HG02759 (cell line): ENCODE results near the gene RPUSD1.

Experiments
- ATAC-seq: cut with Tn5 transposase; IDR thresholded peaks from one replicate; pipeline ENCODE4 v1.9.1; 2021; ENCODE audit warnings: mild to moderate bottlenecking, moderate library complexity; ENCODE audit not compliant: unreplicated experiment

The RPUSD1 gene

DNA sequence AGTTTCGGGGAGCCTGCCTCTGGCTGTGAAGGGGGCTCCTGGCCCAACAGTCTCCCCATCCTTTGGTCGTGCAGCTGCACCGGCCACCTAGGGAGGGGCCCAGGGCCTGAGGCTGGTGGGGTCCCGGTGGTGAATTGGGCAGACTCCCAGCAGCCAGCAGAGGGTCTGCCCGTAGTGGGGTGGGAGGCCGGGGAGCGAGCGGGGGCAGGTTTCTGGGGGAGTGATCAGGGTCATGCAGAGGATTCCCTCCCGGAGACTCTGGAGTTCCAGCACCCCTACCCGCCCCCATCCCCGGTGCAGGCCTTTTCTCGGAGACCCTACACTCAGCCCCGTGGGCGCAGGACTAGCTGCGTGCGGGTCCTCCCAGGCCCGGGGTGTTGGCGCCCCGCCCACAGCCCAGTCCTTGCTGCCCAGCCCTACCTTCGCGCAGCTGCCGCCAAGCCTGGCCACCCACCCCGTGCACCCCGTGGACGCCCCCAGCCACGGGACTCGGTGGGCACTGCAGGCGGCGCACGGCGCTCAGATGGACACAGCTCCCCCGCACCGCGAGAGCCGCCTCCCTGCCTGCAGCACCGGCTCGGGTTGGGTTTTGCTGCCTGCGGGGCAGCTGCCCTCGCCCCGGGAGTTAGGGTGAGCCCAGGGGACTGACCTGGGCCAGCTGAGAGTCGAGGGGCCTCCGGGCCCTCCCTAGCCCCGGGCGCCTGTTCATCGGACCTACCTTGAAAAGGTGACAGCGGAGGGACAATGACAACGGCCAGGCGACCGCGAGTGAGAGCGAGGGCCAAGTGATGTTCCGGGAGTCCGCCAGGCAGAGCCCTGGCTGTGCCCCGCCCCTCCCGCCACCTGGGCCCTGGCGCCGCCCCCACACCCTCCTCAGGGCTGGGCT is 12.0 kb upstream of the RPUSD1 start, which contains the start of gene GNG13:
GNG13 (minus strand) TSS at position 787 of the 886 bp plus-strand sequence. CDS start 1,657 bp downstream, outside the sequence.
- ATAC-seq: no peak

DNA sequence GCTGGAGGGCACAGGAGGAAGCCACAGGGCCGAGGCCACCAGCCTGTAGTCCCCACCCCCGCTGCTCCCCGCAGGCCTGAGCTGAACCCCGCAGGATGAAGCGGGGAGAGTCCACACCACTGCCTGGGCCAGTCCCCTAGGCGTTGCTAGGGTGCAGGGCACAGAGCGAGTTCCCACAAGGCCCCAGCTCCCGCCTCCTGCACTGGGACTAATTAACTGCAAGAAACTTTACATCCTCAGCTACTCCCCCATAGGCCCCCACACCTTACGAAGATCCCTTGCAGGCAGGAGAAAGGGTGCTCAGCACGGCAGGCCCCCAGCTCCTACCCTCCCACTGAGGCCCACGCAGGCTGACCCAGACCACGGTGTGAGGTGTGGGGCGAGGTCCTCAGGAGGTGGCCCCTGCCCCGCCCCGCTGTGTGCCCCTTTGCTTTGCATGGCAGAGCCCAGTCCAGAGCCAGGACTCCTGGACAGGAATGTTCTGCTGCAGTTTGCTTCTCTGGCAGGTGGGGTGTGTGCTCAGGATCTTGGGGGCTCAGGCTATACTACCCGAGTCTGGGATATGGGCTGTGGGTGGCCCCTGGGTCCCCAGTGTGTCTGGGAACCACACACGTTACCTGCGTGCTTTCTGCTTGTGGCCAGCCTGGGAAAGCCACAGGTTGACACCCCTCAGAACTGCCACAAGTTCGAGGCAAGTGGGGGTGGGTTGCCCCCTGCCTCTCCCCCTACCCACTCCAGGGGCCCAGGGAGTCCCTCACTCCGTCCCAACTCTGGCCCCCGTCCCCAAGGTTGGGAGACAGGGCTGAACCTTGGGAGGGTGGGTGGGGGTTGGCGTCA is 11.1 kb upstream of the RPUSD1 start:
- ATAC-seq: no peak

- no peak for ATAC-seq
Observed at GRCh38 chr16:798666-799065, 10.5 kb upstream of the RPUSD1 start.

GRCh38 chr16:797686-798085 is 9.5 kb upstream of the RPUSD1 start:
- ATAC-seq: no peak

DNA sequence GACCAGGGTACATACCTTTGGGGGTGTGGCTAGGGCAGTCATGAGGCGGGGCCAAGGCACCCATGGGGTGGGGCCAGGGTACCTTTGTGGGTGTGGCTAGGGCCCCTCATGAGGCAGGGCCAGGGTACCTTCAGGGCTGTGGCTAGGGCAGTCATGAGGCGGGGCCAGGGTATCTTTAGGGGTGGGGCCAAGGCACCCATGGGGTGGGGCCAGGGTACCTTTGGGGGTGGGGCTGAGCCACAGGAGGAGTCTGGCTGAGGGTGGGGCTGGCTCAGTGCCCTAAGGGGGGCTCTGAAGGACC is 8.9 kb upstream of the RPUSD1 start:
- no peak for ATAC-seq

DNA sequence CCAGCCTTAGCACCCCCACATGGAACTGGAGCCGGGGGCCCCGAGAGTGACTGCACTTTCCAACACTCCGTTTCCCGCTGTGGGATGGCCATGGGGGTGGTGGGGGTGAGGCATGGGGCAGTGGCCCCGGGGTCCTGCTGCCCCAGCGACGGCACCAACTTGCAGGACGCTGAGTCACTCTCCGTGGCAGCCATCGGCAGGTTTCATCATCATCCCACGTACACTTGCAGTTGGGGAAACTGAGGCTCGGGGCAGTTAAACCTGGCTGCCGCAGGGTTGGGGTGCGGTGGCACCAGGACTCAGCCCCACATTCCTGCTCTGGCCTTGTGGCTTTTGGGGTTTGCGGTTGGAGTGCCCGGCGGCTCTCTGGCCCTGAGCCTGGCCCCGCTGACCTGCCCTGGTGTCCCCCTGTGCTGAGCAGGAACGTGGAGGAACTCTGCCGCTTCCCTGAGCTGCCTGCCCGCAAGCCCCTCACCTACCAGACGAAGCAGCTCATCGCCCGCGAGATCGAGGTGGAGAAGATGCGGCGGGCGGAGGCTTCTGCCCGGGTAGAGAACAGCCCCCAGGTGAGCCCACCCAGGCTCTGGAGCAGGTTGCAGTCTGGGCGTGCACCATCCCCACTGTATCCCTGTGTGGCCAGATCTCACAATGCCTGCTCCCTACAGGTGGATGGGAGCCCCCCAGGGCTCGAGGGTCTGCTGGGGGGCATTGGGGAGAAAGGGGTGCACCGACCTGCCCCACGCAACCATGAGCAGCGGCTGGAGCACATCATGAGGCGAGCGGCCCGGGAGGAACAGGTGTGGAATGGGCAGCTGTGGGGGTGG is 8.3 kb upstream of the RPUSD1 start:
- no peak for ATAC-seq

DNA sequence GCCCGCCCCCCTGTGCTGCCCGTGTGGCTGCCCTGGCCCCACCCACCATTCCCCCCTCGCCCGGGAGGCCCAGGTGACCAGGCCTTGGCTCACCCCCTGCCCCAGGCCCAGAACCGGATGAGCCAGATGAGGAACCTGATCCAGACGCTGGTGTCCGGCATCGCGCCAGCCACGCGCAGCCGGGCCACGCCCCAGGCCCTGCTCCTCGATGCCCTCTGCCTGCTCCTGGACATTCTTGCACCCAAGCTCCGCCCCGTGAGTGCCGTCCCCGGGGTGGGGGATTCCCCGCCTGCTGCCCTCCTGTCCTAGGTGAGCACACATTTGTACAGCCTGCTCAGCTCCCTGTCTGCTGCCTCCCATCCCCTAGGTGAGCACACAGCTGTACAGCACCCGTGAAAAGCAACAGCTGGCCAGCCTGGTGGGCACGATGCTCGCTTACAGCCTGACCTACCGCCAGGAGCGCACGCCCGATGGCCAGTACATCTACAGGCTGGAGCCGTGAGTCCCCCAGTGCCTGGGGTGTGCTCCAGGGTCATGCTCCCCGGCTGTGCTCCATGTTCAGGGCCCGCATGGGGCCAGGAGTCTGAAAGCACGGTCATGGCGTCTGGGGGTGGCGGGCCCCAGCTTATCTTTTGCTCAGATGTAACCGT is 7.5 kb upstream of the RPUSD1 start:
- no peak for ATAC-seq

- no peak for ATAC-seq
Observed at GRCh38 chr16:794853-795466, 6.8 kb upstream of the RPUSD1 start.

GRCh38 chr16:794091-794822 is 6.1 kb upstream of the RPUSD1 start:
- no peak for ATAC-seq

- no peak for ATAC-seq
Observed at GRCh38 chr16:793414-793813, 5.2 kb upstream of the RPUSD1 start.

GRCh38 chr16:792221-792995 is 4.2 kb upstream of the RPUSD1 start:
- no peak for ATAC-seq

DNA sequence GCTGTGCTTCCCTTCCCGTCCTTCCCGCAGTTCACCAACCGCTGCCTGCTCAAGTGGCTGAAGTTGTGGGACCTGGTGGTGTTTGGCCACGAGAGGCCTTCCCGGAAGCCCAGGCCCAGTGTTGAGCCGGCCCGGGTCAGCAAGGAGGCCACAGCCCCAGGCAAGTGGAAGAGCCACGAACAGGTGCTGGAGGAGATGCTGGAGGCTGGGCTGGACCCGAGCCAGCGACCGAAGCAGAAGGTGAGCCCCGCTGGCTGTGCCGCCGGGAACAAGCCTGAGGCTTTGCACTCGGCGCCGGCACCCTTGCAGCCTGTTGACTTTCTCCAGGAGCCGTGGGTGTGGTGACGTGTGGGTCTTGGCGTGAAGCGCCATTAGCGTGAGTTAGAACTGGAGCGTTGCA is 3.0 kb upstream of the RPUSD1 start:
- no peak for ATAC-seq

DNA sequence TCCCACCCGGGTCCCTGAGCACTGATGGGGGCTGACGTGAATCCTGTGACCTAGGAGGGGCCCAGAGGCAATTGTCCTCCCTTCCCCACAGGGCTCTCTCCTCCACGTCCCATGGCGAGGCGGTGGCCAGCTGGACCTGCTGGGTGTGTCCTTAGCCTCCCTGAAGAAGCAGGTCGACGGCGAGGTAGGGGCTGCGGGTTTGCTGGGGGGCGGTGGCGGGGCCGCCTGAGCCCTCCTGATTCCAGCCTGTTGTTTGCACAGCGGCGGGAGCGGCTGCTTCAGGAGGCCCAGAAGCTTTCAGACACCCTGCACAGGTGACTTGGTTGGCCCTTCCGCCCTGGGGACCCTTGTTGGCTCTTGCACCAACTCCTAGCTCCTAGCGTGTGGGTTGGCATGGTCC is 1.9 kb upstream of the RPUSD1 start:
- no peak for ATAC-seq

GRCh38 chr16:789191-789850 is 1.1 kb upstream of the RPUSD1 start:
- ATAC-seq: no peak

DNA sequence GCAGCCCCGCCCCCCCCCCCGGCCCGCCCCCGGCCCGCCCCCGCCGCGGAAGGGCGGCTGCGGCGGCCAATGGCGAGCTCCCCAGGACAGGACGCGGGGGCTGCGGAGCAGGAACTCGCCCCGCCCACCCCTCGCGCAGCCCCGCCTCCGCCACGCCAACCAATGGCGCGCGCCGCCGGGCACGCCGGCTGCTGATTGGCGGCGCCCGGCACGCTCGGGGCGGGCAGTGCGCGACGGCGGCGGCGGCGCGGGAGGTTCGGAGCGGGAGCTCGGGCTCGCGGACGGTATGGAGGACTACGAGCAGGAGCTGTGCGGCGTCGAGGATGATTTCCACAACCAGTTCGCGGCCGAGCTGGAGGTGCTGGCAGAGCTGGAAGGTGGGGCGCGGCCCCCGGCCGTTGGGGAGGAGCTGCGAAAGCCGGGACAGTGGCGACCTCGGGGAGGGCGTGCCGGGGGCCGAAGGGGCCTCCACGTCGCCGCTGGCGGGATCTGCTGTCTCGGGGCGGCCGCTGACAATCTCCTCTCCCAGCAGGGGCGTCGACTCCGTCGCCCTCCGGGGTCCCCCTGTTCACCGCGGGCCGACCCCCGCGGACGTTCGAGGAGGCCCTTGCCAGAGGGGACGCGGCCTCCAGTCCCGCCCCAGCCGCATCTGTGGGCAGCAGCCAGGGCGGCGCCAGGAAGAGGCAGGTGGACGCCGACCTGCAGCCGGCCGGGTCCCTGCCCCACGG is 382 bp upstream of the RPUSD1 start, which contains the start of gene CHTF18:
CHTF18 (plus strand) TSS at position 222 of the 728 bp plus-strand sequence; CDS start at position 287, 65 bp downstream.
- peak; percentile 82 for ATAC-seq

- no peak for ATAC-seq
Observed at GRCh38 chr16:787321-787966, 737 bp downstream of the RPUSD1 start.
